ENCODE data around the gene NFS1.

The NFS1 gene

DNA sequence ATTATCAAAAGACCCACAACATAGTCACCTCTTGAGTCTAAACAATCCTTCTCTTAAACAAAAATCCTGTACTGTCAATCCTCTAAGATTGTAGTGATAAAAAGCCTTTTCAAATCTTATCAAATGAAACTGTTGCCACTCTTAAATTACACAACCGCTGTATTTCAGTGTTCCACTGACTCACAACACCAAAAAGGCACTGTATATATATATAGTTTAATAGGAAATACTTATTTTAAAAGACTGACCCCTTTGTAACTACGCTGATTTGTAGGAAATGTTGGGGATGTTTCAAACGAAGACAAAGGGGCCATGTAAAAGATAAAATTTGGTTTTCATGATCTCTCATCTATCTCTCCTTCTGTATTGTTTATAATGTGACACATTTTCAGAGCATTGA, 48.5 kb downstream of the NFS1 start:
- TF ChIP-seq CTCF (conservative IDR thresholded peaks at IDR 0.05; ENCODE audit: low read depth, low read length): no peak
- H3K36me3 ChIP-seq (ENCODE audit: insufficient read depth): peaks cover 6% of the 10 kb centered on the region; the same call in 1 of the 2 replicates
- no peak overlapping the region for H3K4me3 ChIP-seq (IDR thresholded peaks at IDR 0.05; ENCODE audit: insufficient read depth, low read depth, low read length)
- H4K20me1 ChIP-seq (ENCODE audit: insufficient read depth): peaks cover 18% of the 10 kb centered on the region; the same call in 1 of the 2 replicates
- no peak overlapping the region for H3K9ac ChIP-seq
- H3K4me2 ChIP-seq: no peak overlapping the region
- no peak overlapping the region for H3K27ac ChIP-seq
- no peak overlapping the region for H2AFZ ChIP-seq (ENCODE audit: low read depth)
- H3K27me3 ChIP-seq (ENCODE audit: insufficient read depth, low read depth): no peaks in the 10 kb centered on the region
- peaks cover 90% of the 10 kb centered on the region for H3K79me2 ChIP-seq (ENCODE audit: insufficient read depth, low read depth)
- H3K4me1 ChIP-seq (ENCODE audit: low read depth, poor library complexity, severe bottlenecking): peaks cover 18% of the 10 kb centered on the region

DNA sequence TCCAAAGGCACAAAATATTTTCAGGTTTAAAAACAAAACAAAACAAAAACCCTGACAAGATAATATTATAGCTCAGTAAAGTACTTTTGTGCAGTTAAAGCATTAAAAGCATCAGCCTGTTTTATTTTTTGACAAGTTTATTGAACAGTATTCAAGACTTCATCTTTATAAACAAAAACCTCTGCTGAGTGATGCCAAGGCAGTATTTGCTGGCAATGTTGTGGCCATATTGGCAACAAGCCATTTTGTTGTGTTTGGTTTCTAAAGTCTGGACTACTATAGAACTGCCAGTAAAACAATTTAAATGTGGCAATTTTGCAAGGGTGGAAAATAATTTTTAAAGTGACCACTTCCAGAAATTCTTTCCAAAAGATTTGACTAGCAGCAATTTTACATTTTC, 50.3 kb downstream of the NFS1 start:
- Histone ChIP-seq H3K4me1 (ENCODE audit: low read depth, poor library complexity, severe bottlenecking) (peaks cover 18% of the 10 kb centered on the region), H3K4me3 (IDR thresholded peaks at IDR 0.05; ENCODE audit: insufficient read depth, low read depth, low read length) (no peak overlapping the region), H2AFZ (ENCODE audit: low read depth) (no peak overlapping the region), H3K27me3 (ENCODE audit: insufficient read depth, low read depth) (no peaks in the 10 kb centered on the region), H3K27ac (no peak overlapping the region), H4K20me1 (ENCODE audit: insufficient read depth) (peaks cover 11% of the 10 kb centered on the region; the same call in 1 of the 2 replicates), H3K36me3 (ENCODE audit: insufficient read depth) (no peaks in the 10 kb centered on the region), H3K79me2 (ENCODE audit: insufficient read depth, low read depth) (peaks cover 82% of the 10 kb centered on the region), H3K9ac (no peak overlapping the region), H3K4me2 (no peak overlapping the region)
- TF ChIP-seq CTCF (conservative IDR thresholded peaks at IDR 0.05; ENCODE audit: low read depth, low read length): no peak

DNA sequence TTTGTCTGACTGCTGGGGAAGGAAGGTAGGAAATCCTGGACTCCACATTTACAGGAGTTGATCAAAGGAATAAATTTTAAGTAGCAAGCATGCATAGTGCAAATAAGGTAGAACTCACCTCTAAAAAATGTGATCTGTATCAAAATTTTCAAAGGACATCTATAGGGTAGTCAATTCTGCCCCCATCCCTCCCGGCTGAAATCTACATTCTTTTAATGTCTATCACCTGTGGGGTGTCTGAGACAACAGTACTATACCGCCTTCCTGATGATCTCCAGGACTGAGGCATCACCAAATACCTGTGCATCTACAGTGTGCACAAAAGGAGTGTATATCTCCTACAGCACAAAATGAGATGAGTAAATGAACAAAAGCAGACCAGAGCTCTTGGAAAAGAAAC, 54.3 kb downstream of the NFS1 start:
- peaks cover 11% of the 10 kb centered on the region for H3K4me1 ChIP-seq (ENCODE audit: low read depth, poor library complexity, severe bottlenecking)
- no peak overlapping the region for H3K4me2 ChIP-seq
- H4K20me1 ChIP-seq (ENCODE audit: insufficient read depth): no peaks in the 10 kb centered on the region
- no peak overlapping the region for H3K9ac ChIP-seq
- no peaks in the 10 kb centered on the region for H3K36me3 ChIP-seq (ENCODE audit: insufficient read depth)
- no peak overlapping the region for H3K4me3 ChIP-seq (IDR thresholded peaks at IDR 0.05; ENCODE audit: insufficient read depth, low read depth, low read length)
- H2AFZ ChIP-seq (ENCODE audit: low read depth): no peak overlapping the region
- TF ChIP-seq CTCF (conservative IDR thresholded peaks at IDR 0.05; ENCODE audit: low read depth, low read length): no peak
- H3K79me2 ChIP-seq (ENCODE audit: insufficient read depth, low read depth): peaks cover 53% of the 10 kb centered on the region
- H3K27me3 ChIP-seq (ENCODE audit: insufficient read depth, low read depth): no peaks in the 10 kb centered on the region
- no peak overlapping the region for H3K27ac ChIP-seq

GRCh38 chr20:35643045-35643444, 56.1 kb downstream of the NFS1 start:
- H3K27me3 ChIP-seq (ENCODE audit: insufficient read depth, low read depth): no peaks in the 10 kb centered on the region
- no peak overlapping the region for H2AFZ ChIP-seq (ENCODE audit: low read depth)
- peaks cover 38% of the 10 kb centered on the region; the same call in 1 of the 2 replicates for H3K79me2 ChIP-seq (ENCODE audit: insufficient read depth, low read depth)
- H3K4me1 ChIP-seq (ENCODE audit: low read depth, poor library complexity, severe bottlenecking): no peaks in the 10 kb centered on the region
- no peak overlapping the region for H3K4me3 ChIP-seq (IDR thresholded peaks at IDR 0.05; ENCODE audit: insufficient read depth, low read depth, low read length)
- H3K9ac ChIP-seq: no peak overlapping the region; the same call in 1 of the 2 replicates
- no peaks in the 10 kb centered on the region for H4K20me1 ChIP-seq (ENCODE audit: insufficient read depth)
- H3K36me3 ChIP-seq (ENCODE audit: insufficient read depth): no peaks in the 10 kb centered on the region
- TF ChIP-seq CTCF (conservative IDR thresholded peaks at IDR 0.05; ENCODE audit: low read depth, low read length): no peak
- H3K27ac ChIP-seq: no peak overlapping the region
- H3K4me2 ChIP-seq: no peak overlapping the region

Measured in KMS-11 (cell line).